ENCODE data around the gene AGAP1.

GRCh38 chr2:235923859-235924674 is 430.2 kb downstream of the AGAP1 start:
- TF ChIP-seq POLR2A (IDR thresholded peaks at IDR 0.05): no peak
- no peak for TF ChIP-seq CTCF (IDR thresholded peaks at IDR 0.05)
